ENCODE results near the gene CTNNA2. TPM values are rescaled to one million over a fixed set of nuclear protein-coding genes. Genes with fewer than 3 reads are reported as not detected.

CTNNA2 gene
- total RNA-seq, 1 experiment from 2014 or later = 5.5 TPM

GRCh38 chr2:79770926-79771325 lies 258.1 kb downstream of the CTNNA2 start:
- Histone ChIP-seq H3K18ac (ENCODE audit: insufficient read length, low read depth, low read length) (no peak overlapping the region), H3K9ac (ENCODE audit: extremely low read depth, insufficient read length, low read length) (no peak overlapping the region), H2BK15ac (ENCODE audit: low read depth, low read length) (no peak overlapping the region), H3K79me1 (ENCODE audit: insufficient read depth, low read depth, low read length, poor library complexity, severe bottlenecking) (no peaks in the 10 kb centered on the region), H3K27ac (ENCODE audit: insufficient read length, low read depth, low read length) (no peak overlapping the region), H3K9me3 (ENCODE audit: control insufficient read depth, low read depth, low read length) (no peaks in the 10 kb centered on the region), H2BK120ac (ENCODE audit: low read depth, low read length, poor library complexity, severe bottlenecking) (no peak overlapping the region), H3K27me3 (ENCODE audit: insufficient read depth, low read length) (no peaks in the 10 kb centered on the region), H4K20me1 (ENCODE audit: control insufficient read depth, insufficient read depth, insufficient read length) (no peaks in the 10 kb centered on the region), H3K23me2 (ENCODE audit: insufficient read length, low read depth, low read length, poor library complexity, severe bottlenecking) (no peaks in the 10 kb centered on the region), H3K4ac (ENCODE audit: low read depth, low read length) (no peak overlapping the region), H3K4me1 (ENCODE audit: insufficient read depth, low read length) (no peaks in the 10 kb centered on the region), H3K79me2 (ENCODE audit: insufficient read depth, low read length) (no peaks in the 10 kb centered on the region), H3K56ac (ENCODE audit: insufficient read length, low read depth, low read length) (no peak overlapping the region), H3K14ac (ENCODE audit: insufficient read depth, low read length) (no peak overlapping the region), H3T11ph (ENCODE audit: low read length) (no peak overlapping the region), H2BK12ac (ENCODE audit: insufficient read length, low read depth, low read length) (no peak overlapping the region), H2AK5ac (ENCODE audit: insufficient read length, low read length) (no peak overlapping the region), H3K23ac (ENCODE audit: insufficient read length, low read depth, low read length) (no peak overlapping the region), H2BK20ac (ENCODE audit: low read depth, low read length, poor library complexity, severe bottlenecking) (no peak overlapping the region), H4K91ac (ENCODE audit: insufficient read length, low read depth, low read length) (no peak overlapping the region), H3K4me2 (ENCODE audit: insufficient read depth, insufficient read length, low read length) (no peak overlapping the region), H2BK5ac (ENCODE audit: insufficient read length, low read length) (no peak overlapping the region), H4K5ac (ENCODE audit: insufficient read length, low read depth, low read length) (no peak overlapping the region), H4K8ac (replicated peaks; ENCODE audit: insufficient read length, low read depth, low read length) (no peak overlapping the region), H2AFZ (ENCODE audit: low read length) (no peak overlapping the region)
- DNase-seq = no peak
- TF ChIP-seq CTCF (conservative IDR thresholded peaks at IDR 0.05) = no peak
- Mint-ChIP-seq H3K27me3 (ENCODE audit: low read depth) (no peaks in the 10 kb centered on the region), H3K4me1 (peaks cover 15 to 17% of the 10 kb centered on the region in 2 experiments), H3K9me3 (no peaks in the 10 kb centered on the region), H3K27ac (no peak overlapping the region), H3K36me3 (ENCODE audit: insufficient read depth in 1 of 3, low read depth in 3 of 3) (no peaks in the 10 kb centered on the region; a peak in 1 of 7 replicates), H3K4me3 (no peak overlapping the region)
- no CpG with 5 or more reads among the region's 3 CpGs for WGBS (ENCODE audit: extremely low coverage, insufficient read length, low lambda C conversion rate)

Measured in H9 (cell line).